SK-N-SH treated with all-trans-retinoic acid at 6 μM for 48 hours (cell line): ENCODE results near the gene PTPRJ.

Source experiments
- ARNTL ChIP-seq: fragments of 450-650 bp; formaldehyde crosslinking; IDR thresholded peaks from 2 replicates; pipeline ENCODE4 v1.5.0; 2020; ENCODE audit warnings: low read depth, mild to moderate bottlenecking, moderate library complexity, borderline replicate concordance
- BACH2 ChIP-seq: fragments of 250-450 bp; sonication (Bioruptor Pico); IDR thresholded peaks from 2 replicates; pipeline ENCODE4 v1.9.0; 2021; ENCODE audit warnings: mild to moderate bottlenecking, borderline replicate concordance
- CSDC2 ChIP-seq: fragments of 250-450 bp; sonication (Bioruptor Pico); IDR thresholded peaks from 2 replicates; pipeline ENCODE4 v1.5.0; 2020; ENCODE audit warnings: mild to moderate bottlenecking, moderate library complexity
- ESRRG ChIP-seq: fragments of 250-450 bp; sonication (Bioruptor Pico); IDR thresholded peaks from 2 replicates; pipeline ENCODE4 v1.6.1; 2021; ENCODE audit warnings: mild to moderate bottlenecking
- ISL1 ChIP-seq: fragments of 250-450 bp; sonication (Bioruptor Pico); IDR thresholded peaks from 2 replicates; pipeline ENCODE4 v2.1.2; 2022; ENCODE audit warnings: mild to moderate bottlenecking, moderate library complexity
- OSR1 ChIP-seq: fragments of 250-450 bp; sonication (Bioruptor Pico); IDR thresholded peaks from 2 replicates; pipeline ENCODE4 v1.8.0; 2022; ENCODE audit warnings: moderate library complexity, mild to moderate bottlenecking, inconsistent platforms
- RARB ChIP-seq: fragments of 250-450 bp; sonication (Bioruptor Pico); IDR thresholded peaks from 2 replicates; pipeline ENCODE4 v1.8.0; 2021; ENCODE audit warnings: mild to moderate bottlenecking, moderate library complexity
- TCF4 ChIP-seq: fragments of 250-450 bp; sonication (Bioruptor Pico); IDR thresholded peaks from 2 replicates; pipeline ENCODE4 v1.8.0; 2021; ENCODE audit warnings: mild to moderate bottlenecking, moderate library complexity, borderline replicate concordance
- ZFP3 ChIP-seq: fragments of 250-450 bp; sonication (Bioruptor Pico); IDR thresholded peaks from 2 replicates; pipeline ENCODE4 v1.5.0; 2020; ENCODE audit warnings: mild to moderate bottlenecking, moderate library complexity
- ZNF70 ChIP-seq: fragments of 450-650 bp; formaldehyde crosslinking; IDR thresholded peaks from 2 replicates; pipeline ENCODE4 v1.5.0; 2020; ENCODE audit warnings: mild to moderate bottlenecking, moderate library complexity
- TF ChIP-seq, protein P1 (sequence below): fragments of 250-450 bp; sonication (Bioruptor Pico); IDR thresholded peaks from 2 replicates; pipeline ENCODE4 v1.5.1; 2021; ENCODE audit warnings: mild to moderate bottlenecking, moderate library complexity
- TF ChIP-seq, protein P2 (sequence below): fragments of 250-450 bp; sonication (Bioruptor Pico); IDR thresholded peaks from 2 replicates; pipeline ENCODE4 v1.8.0; 2020; ENCODE audit warnings: mild to moderate bottlenecking, moderate library complexity, borderline replicate concordance
- TF ChIP-seq, protein P3 (sequence below): fragments of 250-450 bp; sonication (Bioruptor Pico); IDR thresholded peaks from 2 replicates; pipeline ENCODE4 v1.8.0; 2021; ENCODE audit warnings: low read depth, mild to moderate bottlenecking, moderate library complexity, borderline replicate concordance

DNA sequence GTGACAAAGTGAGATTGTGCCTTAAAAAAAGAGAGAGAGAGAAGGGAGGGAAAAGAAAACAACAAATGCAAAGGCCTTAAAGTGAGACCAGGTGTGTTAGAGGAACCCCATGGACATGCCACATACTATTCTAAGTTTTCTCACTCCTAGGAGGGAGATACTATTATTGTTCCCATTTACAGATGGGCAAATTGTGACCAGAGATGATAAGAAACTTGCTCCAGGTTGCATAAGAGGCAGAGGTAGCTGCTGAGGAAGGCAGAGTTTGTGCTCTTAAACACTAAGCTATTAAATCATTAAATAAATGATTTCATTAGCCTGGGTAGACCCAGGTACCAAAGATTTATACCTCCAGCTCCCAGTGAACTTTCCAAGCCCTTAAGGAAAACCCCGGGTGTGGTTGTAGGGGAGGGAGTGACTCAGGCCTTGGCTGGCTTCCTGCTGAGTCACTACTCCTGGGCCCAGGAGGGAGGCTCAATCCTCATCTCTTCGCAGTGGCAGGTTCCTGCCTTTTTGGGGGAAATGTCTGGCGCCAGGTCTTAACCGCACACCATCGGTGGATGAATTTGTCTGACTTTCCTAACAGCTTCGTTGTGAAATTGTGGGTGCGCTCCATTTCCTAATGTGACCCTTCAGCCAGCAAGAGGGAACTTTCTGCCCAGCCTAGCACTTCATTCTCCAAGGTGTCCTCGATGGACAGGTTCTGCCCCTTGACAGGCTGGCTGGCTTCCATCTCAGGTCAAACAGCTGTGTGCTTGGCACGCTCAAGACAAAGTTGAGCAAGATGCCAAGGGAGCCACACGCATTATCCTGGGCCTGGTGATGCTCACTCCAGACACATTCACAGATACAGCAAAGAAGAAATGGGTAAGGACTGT is 33.4 kb upstream of the PTPRJ start:
- no peak for TF ChIP-seq ARNTL (CRISPR knock-in tag)
- TF ChIP-seq BACH2: no peak
- TF ChIP-seq, protein P1, sequence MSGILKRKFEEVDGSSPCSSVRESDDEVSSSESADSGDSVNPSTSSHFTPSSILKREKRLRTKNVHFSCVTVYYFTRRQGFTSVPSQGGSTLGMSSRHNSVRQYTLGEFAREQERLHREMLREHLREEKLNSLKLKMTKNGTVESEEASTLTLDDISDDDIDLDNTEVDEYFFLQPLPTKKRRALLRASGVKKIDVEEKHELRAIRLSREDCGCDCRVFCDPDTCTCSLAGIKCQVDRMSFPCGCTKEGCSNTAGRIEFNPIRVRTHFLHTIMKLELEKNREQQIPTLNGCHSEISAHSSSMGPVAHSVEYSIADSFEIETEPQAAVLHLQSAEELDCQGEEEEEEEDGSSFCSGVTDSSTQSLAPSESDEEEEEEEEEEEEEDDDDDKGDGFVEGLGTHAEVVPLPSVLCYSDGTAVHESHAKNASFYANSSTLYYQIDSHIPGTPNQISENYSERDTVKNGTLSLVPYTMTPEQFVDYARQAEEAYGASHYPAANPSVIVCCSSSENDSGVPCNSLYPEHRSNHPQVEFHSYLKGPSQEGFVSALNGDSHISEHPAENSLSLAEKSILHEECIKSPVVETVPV: no peak
- peak; percentile 53; the same call in 1 of the 2 replicates for TF ChIP-seq ZFP3
- TF ChIP-seq ZNF70: no peak
- TF ChIP-seq TCF4 (CRISPR knock-in tag): no peak
- TF ChIP-seq CSDC2 (CRISPR knock-in tag): no peak
- TF ChIP-seq, protein P2, sequence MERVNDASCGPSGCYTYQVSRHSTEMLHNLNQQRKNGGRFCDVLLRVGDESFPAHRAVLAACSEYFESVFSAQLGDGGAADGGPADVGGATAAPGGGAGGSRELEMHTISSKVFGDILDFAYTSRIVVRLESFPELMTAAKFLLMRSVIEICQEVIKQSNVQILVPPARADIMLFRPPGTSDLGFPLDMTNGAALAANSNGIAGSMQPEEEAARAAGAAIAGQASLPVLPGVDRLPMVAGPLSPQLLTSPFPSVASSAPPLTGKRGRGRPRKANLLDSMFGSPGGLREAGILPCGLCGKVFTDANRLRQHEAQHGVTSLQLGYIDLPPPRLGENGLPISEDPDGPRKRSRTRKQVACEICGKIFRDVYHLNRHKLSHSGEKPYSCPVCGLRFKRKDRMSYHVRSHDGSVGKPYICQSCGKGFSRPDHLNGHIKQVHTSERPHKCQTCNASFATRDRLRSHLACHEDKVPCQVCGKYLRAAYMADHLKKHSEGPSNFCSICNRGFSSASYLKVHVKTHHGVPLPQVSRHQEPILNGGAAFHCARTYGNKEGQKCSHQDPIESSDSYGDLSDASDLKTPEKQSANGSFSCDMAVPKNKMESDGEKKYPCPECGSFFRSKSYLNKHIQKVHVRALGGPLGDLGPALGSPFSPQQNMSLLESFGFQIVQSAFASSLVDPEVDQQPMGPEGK (CRISPR knock-in tag): no peak
- TF ChIP-seq ISL1: peak; percentile 52
- TF ChIP-seq ESRRG: no peak
- TF ChIP-seq RARB (CRISPR knock-in tag): no peak
- 0 out of 2 replicates have a peak, but pooled peaks have one; percentile 29 for TF ChIP-seq OSR1 (CRISPR knock-in tag)
- TF ChIP-seq, protein P3, sequence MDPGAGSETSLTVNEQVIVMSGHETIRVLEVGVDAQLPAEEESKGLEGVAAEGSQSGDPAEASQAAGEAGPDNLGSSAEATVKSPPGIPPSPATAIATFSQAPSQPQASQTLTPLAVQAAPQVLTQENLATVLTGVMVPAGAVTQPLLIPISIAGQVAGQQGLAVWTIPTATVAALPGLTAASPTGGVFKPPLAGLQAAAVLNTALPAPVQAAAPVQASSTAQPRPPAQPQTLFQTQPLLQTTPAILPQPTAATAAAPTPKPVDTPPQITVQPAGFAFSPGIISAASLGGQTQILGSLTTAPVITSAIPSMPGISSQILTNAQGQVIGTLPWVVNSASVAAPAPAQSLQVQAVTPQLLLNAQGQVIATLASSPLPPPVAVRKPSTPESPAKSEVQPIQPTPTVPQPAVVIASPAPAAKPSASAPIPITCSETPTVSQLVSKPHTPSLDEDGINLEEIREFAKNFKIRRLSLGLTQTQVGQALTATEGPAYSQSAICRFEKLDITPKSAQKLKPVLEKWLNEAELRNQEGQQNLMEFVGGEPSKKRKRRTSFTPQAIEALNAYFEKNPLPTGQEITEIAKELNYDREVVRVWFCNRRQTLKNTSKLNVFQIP (CRISPR knock-in tag): no peak
